PC-3 (cell line): ENCODE results near the gene PRIMA1.

Experiments
- EZH2phosphoT487 ChIP-seq: fragments of 300-600 bp; sonication (generic); IDR thresholded peaks from 2 replicates; pipeline ENCODE4 v1.6.1; 2018; ENCODE audit warnings: mild to moderate bottlenecking, antibody characterized with exemption, low read length, borderline replicate concordance
- TF ChIP-seq, protein P1 (sequence below): fragments of 300-600 bp; sonication (generic); conservative IDR thresholded peaks from 2 replicates; pipeline ENCODE4 v1.5.1; 2017; ENCODE audit warnings: antibody characterized with exemption, low read depth, mild to moderate bottlenecking, low read length

DNA sequence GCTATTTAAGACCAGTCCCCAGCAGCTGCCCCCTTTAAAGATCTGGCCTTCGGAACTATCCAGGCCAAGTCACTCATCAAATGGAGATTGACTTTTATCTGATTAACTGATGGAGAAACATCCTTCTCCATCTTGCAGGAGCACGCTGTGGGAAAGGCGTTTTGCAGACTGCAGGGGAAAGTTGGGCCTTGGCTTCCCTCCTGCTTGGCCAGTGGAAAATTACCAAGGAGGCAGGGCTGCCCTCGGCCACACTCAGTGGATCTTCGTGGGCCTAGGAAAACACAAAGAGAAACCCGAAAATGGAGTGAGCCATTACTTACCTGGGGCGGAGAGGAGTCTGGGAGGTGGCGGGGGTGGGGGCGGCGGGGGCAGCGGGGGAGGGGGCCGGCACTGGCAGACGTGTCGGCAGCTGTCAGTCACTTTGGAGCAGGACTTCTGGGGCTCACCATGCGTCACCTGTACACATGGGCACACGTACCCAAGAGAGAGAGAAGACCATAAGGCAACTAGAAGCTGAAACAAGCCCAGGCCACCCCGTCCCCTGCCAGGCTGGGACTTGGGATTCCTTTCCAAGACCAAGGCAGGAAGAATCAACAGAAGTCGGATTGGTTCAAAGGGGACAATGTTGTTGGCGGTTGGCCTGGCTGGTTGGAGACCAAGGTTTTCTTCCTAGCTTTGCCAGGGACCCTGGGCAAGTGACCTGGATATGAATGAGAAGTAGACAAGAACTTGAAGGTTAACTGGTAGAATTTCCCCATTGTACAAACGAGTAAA is 9.2 kb downstream of the PRIMA1 start:
- TF ChIP-seq, protein P1, sequence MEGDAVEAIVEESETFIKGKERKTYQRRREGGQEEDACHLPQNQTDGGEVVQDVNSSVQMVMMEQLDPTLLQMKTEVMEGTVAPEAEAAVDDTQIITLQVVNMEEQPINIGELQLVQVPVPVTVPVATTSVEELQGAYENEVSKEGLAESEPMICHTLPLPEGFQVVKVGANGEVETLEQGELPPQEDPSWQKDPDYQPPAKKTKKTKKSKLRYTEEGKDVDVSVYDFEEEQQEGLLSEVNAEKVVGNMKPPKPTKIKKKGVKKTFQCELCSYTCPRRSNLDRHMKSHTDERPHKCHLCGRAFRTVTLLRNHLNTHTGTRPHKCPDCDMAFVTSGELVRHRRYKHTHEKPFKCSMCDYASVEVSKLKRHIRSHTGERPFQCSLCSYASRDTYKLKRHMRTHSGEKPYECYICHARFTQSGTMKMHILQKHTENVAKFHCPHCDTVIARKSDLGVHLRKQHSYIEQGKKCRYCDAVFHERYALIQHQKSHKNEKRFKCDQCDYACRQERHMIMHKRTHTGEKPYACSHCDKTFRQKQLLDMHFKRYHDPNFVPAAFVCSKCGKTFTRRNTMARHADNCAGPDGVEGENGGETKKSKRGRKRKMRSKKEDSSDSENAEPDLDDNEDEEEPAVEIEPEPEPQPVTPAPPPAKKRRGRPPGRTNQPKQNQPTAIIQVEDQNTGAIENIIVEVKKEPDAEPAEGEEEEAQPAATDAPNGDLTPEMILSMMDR: no peak
- TF ChIP-seq EZH2phosphoT487: no peak
